ENCODE results near the gene REG4. TPM values are rescaled to one million over a fixed set of nuclear protein-coding genes. Genes with fewer than 3 reads are reported as not detected.

Gene REG4
- polyA plus RNA-seq, 1 donor from 2014 or later = not detected

DNA sequence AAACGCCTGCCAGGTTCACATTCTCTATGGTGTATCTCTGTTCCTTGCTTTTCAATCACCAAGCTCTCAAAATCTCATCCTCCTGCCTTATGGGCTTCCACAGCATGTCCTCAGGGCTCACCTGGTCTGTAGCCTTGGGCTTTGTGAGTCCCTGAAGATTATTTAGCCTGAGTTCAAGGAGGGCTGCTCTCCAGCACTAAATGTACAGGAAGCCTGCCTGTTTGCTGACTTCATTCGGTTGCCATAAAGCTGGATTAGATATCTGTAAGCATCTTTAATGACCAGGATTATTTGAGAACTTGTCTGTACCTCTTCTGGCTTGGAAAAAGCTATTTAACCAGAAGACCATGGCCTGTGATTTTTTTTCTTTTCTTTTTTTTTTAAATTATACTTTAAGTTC lies 6.9 kb upstream of the REG4 start:
- Mint-ChIP-seq H3K4me1 (peaks cover 0 to 4% (median 2%) of the 10 kb centered on the region in 3 donors), H3K27me3 (peaks cover 14% of the 10 kb centered on the region), H3K9me3 (no peaks in the 10 kb centered on the region), H3K27ac (no peak overlapping the region), H3K36me3 (no peaks in the 10 kb centered on the region), H3K4me3 (no peak overlapping the region)

- no peaks in the 10 kb centered on the region for H3K9me3 Mint-ChIP-seq
- H3K4me3 Mint-ChIP-seq = no peak overlapping the region
- peaks cover 5% of the 10 kb centered on the region for H3K27me3 Mint-ChIP-seq
- no peaks in the 10 kb centered on the region for H3K36me3 Mint-ChIP-seq
- peak overlapping the region in 1 of 3 donors; percentile 58 for H3K27ac Mint-ChIP-seq
- H3K4me1 Mint-ChIP-seq = peaks cover 0 to 4% (median 2%) of the 10 kb centered on the region in 3 donors
These were observed 5.1 kb upstream of the REG4 start for GRCh38 chr1:119816407-119816806.

DNA sequence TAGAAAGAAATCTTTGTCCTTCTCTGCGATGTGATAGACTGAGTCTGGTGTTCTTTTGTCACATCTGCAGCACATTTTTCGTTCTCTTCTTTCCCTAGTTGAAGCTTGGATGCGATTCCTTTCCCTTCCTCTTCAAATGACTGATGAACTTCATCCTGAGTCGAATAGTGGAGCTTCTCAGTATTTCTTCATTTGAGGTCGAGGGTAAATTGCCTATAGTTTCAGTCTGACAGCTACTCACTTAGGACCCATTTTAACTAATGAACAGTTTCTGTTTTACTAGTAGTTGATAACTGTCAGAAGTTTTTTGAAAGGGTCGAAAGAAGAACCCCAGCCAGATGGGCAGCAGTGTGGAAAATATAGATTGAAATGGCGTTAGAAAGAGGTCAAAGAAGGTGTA lies 4.7 kb upstream of the REG4 start:
- Mint-ChIP-seq H3K36me3 (no peaks in the 10 kb centered on the region), H3K4me3 (no peak overlapping the region), H3K27me3 (peaks cover 4% of the 10 kb centered on the region), H3K27ac (no peak overlapping the region), H3K4me1 (peaks cover 0 to 4% (median 2%) of the 10 kb centered on the region in 3 donors), H3K9me3 (no peaks in the 10 kb centered on the region)

GRCh38 chr1:119815361-119815760 lies 4.1 kb upstream of the REG4 start:
- H3K27me3 Mint-ChIP-seq = peaks cover 4% of the 10 kb centered on the region
- H3K9me3 Mint-ChIP-seq = no peaks in the 10 kb centered on the region

GRCh38 chr1:119814288-119814687 lies 3.0 kb upstream of the REG4 start:
- Mint-ChIP-seq H3K27ac (no peak overlapping the region), H3K36me3 (no peaks in the 10 kb centered on the region), H3K4me1 (peaks cover 0 to 5% (median 2%) of the 10 kb centered on the region in 3 donors), H3K27me3 (peaks cover under 1% of the 10 kb centered on the region), H3K9me3 (no peaks in the 10 kb centered on the region), H3K4me3 (peak overlapping the region in 1 of 4 donors; percentile 34)

More at GRCh38 chr1:119815361-119815760, 4.1 kb upstream of the REG4 start:
- Mint-ChIP-seq H3K4me3 (no peak overlapping the region), H3K36me3 (no peaks in the 10 kb centered on the region), H3K4me1 (peaks cover 0 to 4% (median 2%) of the 10 kb centered on the region in 3 donors), H3K27ac (no peak overlapping the region)

DNA sequence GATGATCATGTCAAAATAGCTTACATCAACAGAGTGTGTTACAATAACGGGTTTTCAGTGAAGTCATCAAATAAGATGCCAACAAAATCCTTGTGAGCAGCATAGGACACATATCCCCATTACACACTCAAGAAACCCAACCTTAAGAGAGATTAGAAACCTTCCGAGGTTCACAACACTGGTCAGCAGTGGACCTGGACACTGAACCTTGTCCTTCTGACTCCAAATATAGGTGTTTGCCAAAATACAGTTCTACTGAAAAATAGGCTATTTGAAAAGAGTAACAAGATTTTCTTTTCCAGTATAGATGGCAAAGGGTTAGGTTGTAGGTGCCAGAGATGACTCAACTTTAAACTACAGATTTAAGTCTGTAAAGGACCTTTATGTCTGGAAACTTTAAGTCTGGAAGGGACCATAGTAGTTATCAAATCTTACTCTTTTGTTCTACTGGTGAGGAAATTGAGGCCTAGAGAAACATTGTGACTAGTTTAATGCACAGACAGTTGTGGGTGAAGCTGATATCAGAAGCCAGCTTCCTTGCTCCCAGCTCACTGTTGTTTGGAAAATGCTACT lies 811 bp upstream of the REG4 start:
- Mint-ChIP-seq H3K36me3 (no peaks in the 10 kb centered on the region), H3K4me1 (peaks cover 2 to 8% (median 5%) of the 10 kb centered on the region in 3 donors), H3K9me3 (no peaks in the 10 kb centered on the region), H3K27ac (no peak overlapping the region), H3K27me3 (peaks cover 12% of the 10 kb centered on the region), H3K4me3 (no peak overlapping the region)

DNA sequence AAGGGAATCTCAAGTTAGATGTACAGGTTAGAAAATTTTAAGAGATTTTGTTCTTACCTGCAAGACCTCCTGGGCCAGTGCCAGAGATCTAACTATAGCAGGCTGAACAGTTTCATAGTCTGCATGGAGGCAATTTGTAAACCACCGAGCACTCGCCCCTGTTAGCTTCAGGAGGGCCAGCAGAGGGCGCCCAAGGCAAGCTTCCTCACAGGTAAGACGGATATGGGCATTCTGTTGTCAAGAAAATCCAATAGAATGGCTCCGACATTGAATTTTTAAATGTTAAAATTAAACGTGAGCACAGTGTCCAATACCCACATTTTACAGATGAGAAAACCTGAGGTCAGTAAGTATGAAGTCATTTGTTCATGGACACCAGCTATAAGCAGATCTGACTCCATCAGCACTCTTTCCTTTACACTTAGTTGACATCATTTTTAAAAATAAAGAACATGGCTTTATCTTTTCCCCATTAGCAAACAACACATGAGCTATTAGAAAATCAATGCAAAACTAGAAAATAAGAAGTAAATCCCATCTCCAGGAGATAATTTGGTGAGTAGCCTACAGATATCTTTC lies 2.2 kb downstream of the REG4 start:
- H3K4me3 Mint-ChIP-seq = no peak overlapping the region
- no peak overlapping the region for H3K27ac Mint-ChIP-seq
- H3K4me1 Mint-ChIP-seq = peaks cover 2 to 4% (median 3%) of the 10 kb centered on the region in 3 donors
- H3K9me3 Mint-ChIP-seq = no peaks in the 10 kb centered on the region
- H3K27me3 Mint-ChIP-seq = peaks cover 20% of the 10 kb centered on the region
- no peaks in the 10 kb centered on the region for H3K36me3 Mint-ChIP-seq

GRCh38 chr1:119808491-119808890 lies 2.8 kb downstream of the REG4 start:
- Mint-ChIP-seq H3K4me1 (peaks cover 2 to 4% (median 3%) of the 10 kb centered on the region in 3 donors), H3K4me3 (no peak overlapping the region), H3K27ac (no peak overlapping the region), H3K9me3 (no peaks in the 10 kb centered on the region), H3K36me3 (no peaks in the 10 kb centered on the region), H3K27me3 (peaks cover 20% of the 10 kb centered on the region)

GRCh38 chr1:119806489-119806888 lies 4.8 kb downstream of the REG4 start:
- Mint-ChIP-seq H3K4me1 (peaks cover 2 to 4% (median 3%) of the 10 kb centered on the region in 3 donors), H3K4me3 (no peak overlapping the region), H3K27me3 (peaks cover 20% of the 10 kb centered on the region), H3K36me3 (no peaks in the 10 kb centered on the region), H3K9me3 (no peaks in the 10 kb centered on the region), H3K27ac (no peak overlapping the region)

GRCh38 chr1:119805746-119806145 lies 5.5 kb downstream of the REG4 start:
- Mint-ChIP-seq H3K4me1 (peaks cover 2 to 4% (median 3%) of the 10 kb centered on the region in 3 donors), H3K36me3 (no peaks in the 10 kb centered on the region), H3K9me3 (no peaks in the 10 kb centered on the region), H3K27me3 (peaks cover 20% of the 10 kb centered on the region), H3K4me3 (no peak overlapping the region), H3K27ac (no peak overlapping the region)

GRCh38 chr1:119805247-119805646 lies 6.0 kb downstream of the REG4 start:
- Mint-ChIP-seq H3K9me3 (no peaks in the 10 kb centered on the region), H3K27ac (no peak overlapping the region), H3K27me3 (peaks cover 20% of the 10 kb centered on the region), H3K4me3 (no peak overlapping the region), H3K4me1 (peaks cover 2 to 4% (median 3%) of the 10 kb centered on the region in 3 donors), H3K36me3 (no peaks in the 10 kb centered on the region)

- no peak overlapping the region for H3K27ac Mint-ChIP-seq
These were observed 11.6 kb downstream of the REG4 start for GRCh38 chr1:119799599-119800177.

GRCh38 chr1:119799003-119799402 lies 12.3 kb downstream of the REG4 start:
- no peaks in the 10 kb centered on the region for H3K36me3 Mint-ChIP-seq
- no peaks in the 10 kb centered on the region for H3K9me3 Mint-ChIP-seq
- no peak overlapping the region for H3K4me3 Mint-ChIP-seq
- no peak overlapping the region for H3K27ac Mint-ChIP-seq
- no peaks in the 10 kb centered on the region for H3K4me1 Mint-ChIP-seq
- no peaks in the 10 kb centered on the region for H3K27me3 Mint-ChIP-seq

More at GRCh38 chr1:119799599-119800177, 11.6 kb downstream of the REG4 start:
- Mint-ChIP-seq H3K9me3 (no peaks in the 10 kb centered on the region), H3K36me3 (no peaks in the 10 kb centered on the region), H3K4me1 (no peaks in the 10 kb centered on the region), H3K27me3 (no peaks in the 10 kb centered on the region), H3K4me3 (no peak overlapping the region)

DNA sequence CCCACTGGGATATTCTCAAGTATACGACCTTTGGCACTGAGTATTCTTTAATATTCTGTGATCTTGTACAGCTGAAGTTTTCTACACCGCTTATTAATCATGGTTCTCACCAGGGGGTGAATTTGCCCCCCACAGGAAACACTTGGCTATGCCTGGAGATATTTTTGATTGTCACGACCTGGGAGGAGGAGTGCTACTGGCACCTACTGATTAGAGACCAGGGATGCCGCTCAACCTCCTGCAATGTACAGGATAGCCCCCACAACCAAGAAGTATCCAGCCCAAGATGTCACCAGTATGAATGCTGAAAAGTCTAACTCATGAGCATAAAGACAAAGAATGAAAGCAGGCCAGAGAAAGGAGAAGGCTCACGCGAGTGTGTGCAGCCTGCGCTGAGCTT lies 13.7 kb downstream of the REG4 start:
- Mint-ChIP-seq H3K4me1 (no peaks in the 10 kb centered on the region), H3K36me3 (no peaks in the 10 kb centered on the region), H3K27me3 (peaks cover 8% of the 10 kb centered on the region), H3K9me3 (no peaks in the 10 kb centered on the region), H3K4me3 (no peak overlapping the region), H3K27ac (no peak overlapping the region)

DNA sequence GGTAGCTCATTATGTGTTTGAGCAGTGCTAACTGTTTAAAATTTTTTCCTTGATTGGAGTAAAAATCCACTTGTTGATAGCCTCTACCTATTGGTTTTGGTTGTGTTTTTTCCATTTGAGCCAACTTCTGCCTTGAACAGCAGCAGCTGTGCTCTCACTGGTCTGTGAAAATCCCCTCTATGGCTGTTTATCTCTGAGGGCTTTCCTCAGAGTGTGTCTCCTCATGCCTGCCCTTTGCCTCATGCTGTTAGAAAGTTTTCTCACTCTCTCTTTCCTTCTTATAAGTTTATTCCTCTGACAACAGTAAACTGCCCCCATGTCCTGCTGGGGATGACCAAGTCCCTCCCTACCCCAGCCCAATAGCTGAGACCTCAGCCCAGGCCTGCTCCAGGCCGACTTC lies 14.1 kb downstream of the REG4 start:
- no peak overlapping the region for H3K4me3 Mint-ChIP-seq
- no peaks in the 10 kb centered on the region for H3K4me1 Mint-ChIP-seq
- no peaks in the 10 kb centered on the region for H3K36me3 Mint-ChIP-seq
- H3K27ac Mint-ChIP-seq = no peak overlapping the region
- no peaks in the 10 kb centered on the region for H3K9me3 Mint-ChIP-seq
- peaks cover 8% of the 10 kb centered on the region for H3K27me3 Mint-ChIP-seq

Data from IgD-negative memory B cell (primary cell).